Vagina (tissue), 2 donors: ENCODE measurements around the gene ADAMTS2. TPM values are rescaled to one million over a fixed set of nuclear protein-coding genes. Genes with fewer than 3 reads are reported as not detected.

Experiments used
- DNase-seq, 2 donors: peaks; one replicate each; pipeline ENCODE4 v3.0.0-alpha.2; 2017; ENCODE audit errors: extremely low spot score in 2 of 2
- H3K27ac ChIP-seq: fragments of 200-600 bp; sonication (generic); one replicate; pipeline ENCODE4 v1.5.1; 2019
- H3K27me3 ChIP-seq: fragments of 200-600 bp; sonication (generic); one replicate; pipeline ENCODE4 v1.5.1; 2019
- H3K36me3 ChIP-seq, 2 donors: fragments of 200-600 bp; sonication (generic); one replicate each; pipeline ENCODE4 v1.5.1; 2017 to 2019
- H3K4me1 ChIP-seq: fragments of 200-600 bp; sonication (generic); one replicate; pipeline ENCODE4 v1.5.1; 2019
- H3K4me3 ChIP-seq, 2 donors: fragments of 200-600 bp; sonication (generic); 1 replicate in 1 of 2; 2 replicates in 1 of 2; pipeline ENCODE4 v1.5.1; 2016 to 2019
- H3K9me3 ChIP-seq: fragments of 200-600 bp; sonication (generic); one replicate; pipeline ENCODE4 v1.5.1; 2019
- POLR2A ChIP-seq, 2 donors: fragments of 450-650 bp; IDR thresholded peaks; one replicate each; pipeline ENCODE4 v1.6.1; 2017; ENCODE audit warnings: antibody characterized with exemption in 2 of 2, mild to moderate bottlenecking in 2 of 2, moderate library complexity in 2 of 2
- POLR2AphosphoS5 ChIP-seq, 2 donors: sonication (generic); formaldehyde crosslinking; IDR thresholded peaks; one replicate each; pipeline ENCODE4 v1.9.0; 2017; ENCODE audit warnings: antibody characterized with exemption in 2 of 2, mild to moderate bottlenecking in 2 of 2, low read depth in 1 of 2; ENCODE audit not compliant: insufficient read depth in 1 of 2
- intact Hi-C: fragments of 100-400 bp; cut with DNase I; formaldehyde crosslinking; loops from one replicate; pipeline ENCODE4 v1.15.1; 2023
- total RNA-seq: library from RNA; depleted of rRNA; stranded (reverse); fragments of >200 nt; gene quantifications from one replicate; pipeline ENCODE4 v1.2.3, GENCODE V29; 2016
- TF ChIP-seq, protein P1 (sequence below), 3 experiments: fragments of 450-650 bp in 2 of 3; fragments of 200-600 bp in 1 of 3; sonication (generic) in 1 of 3; IDR thresholded peaks; one replicate each; pipeline ENCODE4 v1.5.1; 2017 to 2019; ENCODE audit warnings: antibody characterized with exemption in 3 of 3, mild to moderate bottlenecking in 2 of 3, moderate library complexity in 2 of 3

ADAMTS2 gene
- total RNA-seq, 1 donor from 2014 or later, result 17.4 TPM

GRCh38 chr5:179331591-179332375 is 13.5 kb downstream of the ADAMTS2 start:
- no peaks in the 10 kb centered on the region for H3K9me3 ChIP-seq
- H3K4me1 ChIP-seq, result peaks cover 34% of the 10 kb centered on the region
- H3K36me3 ChIP-seq, result no peaks in the 10 kb centered on the region
- peak overlapping the region; percentile 12 for H3K27ac ChIP-seq
- H3K27me3 ChIP-seq, result no peaks in the 10 kb centered on the region
- H3K4me3 ChIP-seq, result no peak overlapping the region
- TF ChIP-seq POLR2AphosphoS5 (IDR thresholded peaks at IDR 0.05; ENCODE audit: insufficient read depth in 1 of 2, low read depth in 1 of 2) (no peak), POLR2A (IDR thresholded peaks at IDR 0.05) (no peak)
- TF ChIP-seq, protein P1, sequence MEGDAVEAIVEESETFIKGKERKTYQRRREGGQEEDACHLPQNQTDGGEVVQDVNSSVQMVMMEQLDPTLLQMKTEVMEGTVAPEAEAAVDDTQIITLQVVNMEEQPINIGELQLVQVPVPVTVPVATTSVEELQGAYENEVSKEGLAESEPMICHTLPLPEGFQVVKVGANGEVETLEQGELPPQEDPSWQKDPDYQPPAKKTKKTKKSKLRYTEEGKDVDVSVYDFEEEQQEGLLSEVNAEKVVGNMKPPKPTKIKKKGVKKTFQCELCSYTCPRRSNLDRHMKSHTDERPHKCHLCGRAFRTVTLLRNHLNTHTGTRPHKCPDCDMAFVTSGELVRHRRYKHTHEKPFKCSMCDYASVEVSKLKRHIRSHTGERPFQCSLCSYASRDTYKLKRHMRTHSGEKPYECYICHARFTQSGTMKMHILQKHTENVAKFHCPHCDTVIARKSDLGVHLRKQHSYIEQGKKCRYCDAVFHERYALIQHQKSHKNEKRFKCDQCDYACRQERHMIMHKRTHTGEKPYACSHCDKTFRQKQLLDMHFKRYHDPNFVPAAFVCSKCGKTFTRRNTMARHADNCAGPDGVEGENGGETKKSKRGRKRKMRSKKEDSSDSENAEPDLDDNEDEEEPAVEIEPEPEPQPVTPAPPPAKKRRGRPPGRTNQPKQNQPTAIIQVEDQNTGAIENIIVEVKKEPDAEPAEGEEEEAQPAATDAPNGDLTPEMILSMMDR (IDR thresholded peaks at IDR 0.05), result no peak
- intact Hi-C loops, result no loop called here
- no peak for DNase-seq

GRCh38 chr5:179330186-179330900 is 14.9 kb downstream of the ADAMTS2 start:
- intact Hi-C loops, result no loop called here
- H3K27ac ChIP-seq, result peak overlapping the region; percentile 28
- TF ChIP-seq POLR2AphosphoS5 (IDR thresholded peaks at IDR 0.05; ENCODE audit: insufficient read depth in 1 of 2, low read depth in 1 of 2) (no peak), POLR2A (IDR thresholded peaks at IDR 0.05) (no peak)
- TF ChIP-seq, protein P1 (IDR thresholded peaks at IDR 0.05), result no peak

DNA sequence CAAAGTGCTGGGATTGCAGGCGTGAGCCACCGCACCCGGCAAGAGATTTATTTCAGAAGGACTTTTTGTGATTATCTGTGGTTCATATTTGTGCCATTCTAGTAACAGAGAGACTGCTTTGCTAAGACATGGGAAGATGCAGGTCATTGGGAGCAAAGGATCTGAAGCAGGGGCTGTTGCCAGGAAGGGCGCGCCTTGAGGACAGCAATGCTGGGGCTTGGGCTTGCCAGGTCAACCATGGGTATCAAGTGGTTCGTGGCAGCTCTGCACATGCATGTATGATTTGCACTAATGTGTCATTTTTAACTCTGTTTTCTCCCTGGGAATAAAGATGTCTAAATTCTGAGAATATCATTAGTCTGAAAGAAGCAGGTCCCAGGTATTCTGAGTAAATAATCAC is 17.0 kb downstream of the ADAMTS2 start:
- no peak for DNase-seq

More at GRCh38 chr5:179330186-179330900, 14.9 kb downstream of the ADAMTS2 start:
- H3K9me3 ChIP-seq, result no peaks in the 10 kb centered on the region
- no peak overlapping the region for H3K4me3 ChIP-seq
- H3K36me3 ChIP-seq, result no peaks in the 10 kb centered on the region
- H3K4me1 ChIP-seq, result peaks cover 33% of the 10 kb centered on the region
- H3K27me3 ChIP-seq, result no peaks in the 10 kb centered on the region
- DNase-seq, result no peak

DNA sequence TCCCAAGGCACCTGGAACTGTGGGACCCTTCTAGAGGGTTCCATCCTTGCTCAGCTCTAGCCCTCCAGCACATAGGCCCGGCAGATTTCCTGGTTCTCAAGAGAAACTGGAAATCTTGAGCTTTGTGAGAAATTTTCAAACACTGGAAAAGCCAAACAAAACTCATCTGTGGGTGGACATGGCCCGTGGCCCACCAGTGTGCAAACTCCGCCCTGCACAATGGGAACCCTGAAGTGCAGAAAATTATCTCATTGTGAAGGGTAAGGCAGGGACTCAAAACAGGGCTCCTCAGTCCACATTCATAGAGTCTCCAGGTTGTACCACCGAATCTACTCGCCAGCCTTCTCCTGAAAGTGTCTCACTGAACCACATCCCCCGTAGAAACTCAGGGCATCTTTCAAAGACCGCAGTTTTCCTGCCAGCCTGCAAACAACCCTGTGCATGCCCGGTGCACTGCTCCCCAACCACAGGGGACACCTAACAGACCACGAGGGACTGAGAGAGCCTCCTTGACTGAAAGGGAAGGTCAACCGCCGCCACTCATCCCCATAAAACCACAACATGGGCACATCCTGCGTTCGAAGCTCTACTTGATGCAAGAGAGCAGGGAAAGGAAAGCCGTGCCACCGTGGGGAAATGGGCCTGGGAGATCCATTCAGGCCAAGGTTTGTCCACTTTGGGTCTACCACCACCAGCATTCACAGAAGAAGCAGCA is 18.1 kb downstream of the ADAMTS2 start:
- no peaks in the 10 kb centered on the region for H3K27me3 ChIP-seq
- intact Hi-C loops, result no loop called here
- no peaks in the 10 kb centered on the region for H3K36me3 ChIP-seq
- TF ChIP-seq, protein P1 (IDR thresholded peaks at IDR 0.05), result no peak
- TF ChIP-seq POLR2A (IDR thresholded peaks at IDR 0.05) (no peak), POLR2AphosphoS5 (IDR thresholded peaks at IDR 0.05; ENCODE audit: insufficient read depth in 1 of 2, low read depth in 1 of 2) (no peak)
- H3K4me3 ChIP-seq, result no peak overlapping the region
- peaks cover 27% of the 10 kb centered on the region for H3K4me1 ChIP-seq
- no peak for DNase-seq
- H3K9me3 ChIP-seq, result no peaks in the 10 kb centered on the region
- peak overlapping the region; percentile 87 for H3K27ac ChIP-seq

More for the DNA sequence above, 17.0 kb downstream of the ADAMTS2 start:
- no peak overlapping the region for H3K4me3 ChIP-seq
- H3K4me1 ChIP-seq, result peaks cover 33% of the 10 kb centered on the region
- TF ChIP-seq POLR2A (IDR thresholded peaks at IDR 0.05), result no peak
- no peak for TF ChIP-seq POLR2AphosphoS5 (IDR thresholded peaks at IDR 0.05; ENCODE audit: insufficient read depth in 1 of 2, low read depth in 1 of 2)
- TF ChIP-seq, protein P1 (IDR thresholded peaks at IDR 0.05), result no peak
- intact Hi-C loops, result no loop called here
- H3K36me3 ChIP-seq, result no peaks in the 10 kb centered on the region
- H3K27me3 ChIP-seq, result no peaks in the 10 kb centered on the region
- H3K9me3 ChIP-seq, result no peaks in the 10 kb centered on the region
- peak overlapping the region; percentile 5 for H3K27ac ChIP-seq
